ENCODE data around the gene RAB3GAP1.

DNA sequence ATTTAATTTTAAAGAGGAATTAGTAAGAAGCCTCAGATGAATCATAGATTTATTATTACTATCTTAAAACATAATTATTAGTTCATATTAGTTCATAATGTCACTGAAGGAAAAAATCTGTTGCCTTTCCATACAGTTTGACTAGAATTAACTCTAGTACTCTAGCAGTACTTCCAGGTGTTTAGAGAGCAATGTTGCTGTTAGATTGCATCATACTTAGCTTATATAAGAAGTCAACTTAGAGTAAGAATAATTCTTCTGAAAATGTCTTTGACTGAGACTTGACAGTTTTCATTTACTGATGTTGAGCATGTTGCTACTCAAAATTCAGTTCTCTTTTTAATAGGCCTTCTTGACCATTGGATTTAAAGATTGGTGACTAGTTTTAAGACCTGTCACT is 4.7 kb downstream of the RAB3GAP1 start:
- TF ChIP-seq, protein P1, sequence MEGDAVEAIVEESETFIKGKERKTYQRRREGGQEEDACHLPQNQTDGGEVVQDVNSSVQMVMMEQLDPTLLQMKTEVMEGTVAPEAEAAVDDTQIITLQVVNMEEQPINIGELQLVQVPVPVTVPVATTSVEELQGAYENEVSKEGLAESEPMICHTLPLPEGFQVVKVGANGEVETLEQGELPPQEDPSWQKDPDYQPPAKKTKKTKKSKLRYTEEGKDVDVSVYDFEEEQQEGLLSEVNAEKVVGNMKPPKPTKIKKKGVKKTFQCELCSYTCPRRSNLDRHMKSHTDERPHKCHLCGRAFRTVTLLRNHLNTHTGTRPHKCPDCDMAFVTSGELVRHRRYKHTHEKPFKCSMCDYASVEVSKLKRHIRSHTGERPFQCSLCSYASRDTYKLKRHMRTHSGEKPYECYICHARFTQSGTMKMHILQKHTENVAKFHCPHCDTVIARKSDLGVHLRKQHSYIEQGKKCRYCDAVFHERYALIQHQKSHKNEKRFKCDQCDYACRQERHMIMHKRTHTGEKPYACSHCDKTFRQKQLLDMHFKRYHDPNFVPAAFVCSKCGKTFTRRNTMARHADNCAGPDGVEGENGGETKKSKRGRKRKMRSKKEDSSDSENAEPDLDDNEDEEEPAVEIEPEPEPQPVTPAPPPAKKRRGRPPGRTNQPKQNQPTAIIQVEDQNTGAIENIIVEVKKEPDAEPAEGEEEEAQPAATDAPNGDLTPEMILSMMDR (conservative IDR thresholded peaks at IDR 0.05; ENCODE audit: low read depth, low read length) = no peak
- TF ChIP-seq EZH2phosphoT487 (IDR thresholded peaks at IDR 0.05; ENCODE audit: borderline replicate concordance, low read length) (no peak), EZH2 (IDR thresholded peaks at IDR 0.05; ENCODE audit: low read length, unreplicated experiment) (no peak)
